Measurements from ENCODE around the gene ZNF865.

Gene ZNF865

GRCh38 chr19:55648585-55649267, 43.3 kb downstream of the ZNF865 start:
- no peak for TF ChIP-seq GATA2 (IDR thresholded peaks at IDR 0.05; ENCODE audit: low read depth, low read length)
- TF ChIP-seq GATA3 (IDR thresholded peaks at IDR 0.05; ENCODE audit: low read depth, low read length), result no peak

GRCh38 chr19:55649268-55650125, 44.0 kb downstream of the ZNF865 start:
- no peak for TF ChIP-seq GATA2 (IDR thresholded peaks at IDR 0.05; ENCODE audit: low read depth, low read length)

GRCh38 chr19:55650126-55650557, 44.7 kb downstream of the ZNF865 start:
- no peak for TF ChIP-seq GATA2 (IDR thresholded peaks at IDR 0.05; ENCODE audit: low read depth, low read length)
- TF ChIP-seq GATA3 (IDR thresholded peaks at IDR 0.05; ENCODE audit: low read depth, low read length), result no peak

- TF ChIP-seq GATA2 (IDR thresholded peaks at IDR 0.05; ENCODE audit: low read depth, low read length) (no peak), GATA3 (IDR thresholded peaks at IDR 0.05; ENCODE audit: low read depth, low read length) (no peak)
Observed at GRCh38 chr19:55650602-55651230, 45.3 kb downstream of the ZNF865 start.

- TF ChIP-seq GATA3 (IDR thresholded peaks at IDR 0.05; ENCODE audit: low read depth, low read length), result no peak
- TF ChIP-seq GATA2 (IDR thresholded peaks at IDR 0.05; ENCODE audit: low read depth, low read length), result no peak
Observed at GRCh38 chr19:55651236-55651635, 45.8 kb downstream of the ZNF865 start.

GRCh38 chr19:55652311-55653128, 47.1 kb downstream of the ZNF865 start:
- TF ChIP-seq GATA2 (IDR thresholded peaks at IDR 0.05; ENCODE audit: low read depth, low read length) (no peak), GATA3 (IDR thresholded peaks at IDR 0.05; ENCODE audit: low read depth, low read length) (no peak)

GRCh38 chr19:55653651-55654322, 48.3 kb downstream of the ZNF865 start:
- no peak for TF ChIP-seq GATA2 (IDR thresholded peaks at IDR 0.05; ENCODE audit: low read depth, low read length)
- TF ChIP-seq GATA3 (IDR thresholded peaks at IDR 0.05; ENCODE audit: low read depth, low read length), result no peak

- TF ChIP-seq GATA2 (IDR thresholded peaks at IDR 0.05; ENCODE audit: low read depth, low read length), result 0 out of 2 replicates have a peak, but pooled peaks have one; percentile 2
- no peak for TF ChIP-seq GATA3 (IDR thresholded peaks at IDR 0.05; ENCODE audit: low read depth, low read length)
Observed at GRCh38 chr19:55654323-55654867, 48.9 kb downstream of the ZNF865 start.

- TF ChIP-seq GATA2 (IDR thresholded peaks at IDR 0.05; ENCODE audit: low read depth, low read length) (no peak), GATA3 (IDR thresholded peaks at IDR 0.05; ENCODE audit: low read depth, low read length) (no peak)
Observed at GRCh38 chr19:55654868-55655647, 49.6 kb downstream of the ZNF865 start, which contains the start of gene U2AF2. Gene U2AF2 (plus strand): TSS chr19:55655035. CDS start chr19:55655105, 70 bp downstream.

GRCh38 chr19:55655648-55656040, 50.2 kb downstream of the ZNF865 start:
- TF ChIP-seq GATA3 (IDR thresholded peaks at IDR 0.05; ENCODE audit: low read depth, low read length), result no peak
- TF ChIP-seq GATA2 (IDR thresholded peaks at IDR 0.05; ENCODE audit: low read depth, low read length), result no peak

GRCh38 chr19:55656552-55656951, 51.1 kb downstream of the ZNF865 start:
- TF ChIP-seq GATA3 (IDR thresholded peaks at IDR 0.05; ENCODE audit: low read depth, low read length) (no peak), GATA2 (IDR thresholded peaks at IDR 0.05; ENCODE audit: low read depth, low read length) (no peak)
